Measurements from ENCODE around the gene FIP1L1. TPM values are rescaled to one million over a fixed set of nuclear protein-coding genes. Genes with fewer than 3 reads are reported as not detected.

The FIP1L1 gene
- total RNA-seq, 1 experiment from 2014 or later: 68.0 TPM

DNA sequence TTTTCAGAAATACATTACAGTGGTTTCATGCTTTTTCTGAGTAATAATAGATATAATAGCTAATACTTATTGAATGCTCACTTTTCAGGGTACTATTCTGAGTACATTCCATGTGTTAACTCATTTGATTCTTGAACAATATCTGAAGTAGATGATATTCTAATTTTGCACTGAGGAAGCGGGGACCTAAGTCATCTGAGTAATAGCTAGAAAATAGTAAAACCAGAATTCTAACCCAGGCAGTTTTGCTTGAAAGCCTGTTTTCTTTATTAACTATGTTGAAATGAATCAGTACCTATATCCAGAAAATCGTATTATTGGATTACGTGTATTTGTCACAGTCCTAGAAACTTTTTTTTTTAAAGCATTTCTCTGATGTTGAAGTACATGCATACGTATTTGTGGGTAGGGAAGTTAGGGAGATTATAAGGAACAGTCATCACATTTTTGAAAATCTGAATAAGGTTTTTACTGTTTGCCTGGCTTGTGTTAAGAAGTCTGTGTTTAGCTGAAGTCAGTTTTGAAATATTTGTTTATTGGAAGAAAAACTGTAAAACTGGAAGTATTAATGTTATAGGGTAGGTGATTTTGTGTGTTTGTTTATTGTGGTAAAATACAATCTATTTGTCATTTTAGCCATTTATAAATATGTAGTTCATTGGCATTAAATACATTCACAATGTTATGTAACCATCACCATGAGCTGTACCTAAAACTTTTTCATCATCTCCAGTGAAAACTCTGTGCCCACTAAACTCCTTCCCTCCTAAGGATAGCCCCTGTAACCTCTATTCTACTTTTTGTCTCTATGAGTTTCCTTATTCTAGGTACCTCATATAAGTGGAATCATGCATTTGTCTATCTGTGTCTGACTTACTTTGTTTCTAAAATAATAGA is 55.3 kb downstream of the FIP1L1 start:
- H3K4me1 ChIP-seq (ENCODE audit: insufficient read depth, low read length): no peaks in the 10 kb centered on the region
- peaks cover 14 to 51% (median 45%) of the 10 kb centered on the region in 3 experiments for H3K36me3 Mint-ChIP-seq (ENCODE audit: insufficient read depth in 1 of 3, low read depth in 3 of 3)
- H3K14ac ChIP-seq (ENCODE audit: insufficient read depth, low read length): no peak overlapping the region
- no peak overlapping the region for H3T11ph ChIP-seq (ENCODE audit: low read length)
- no peak overlapping the region for H3K4ac ChIP-seq (ENCODE audit: low read depth, low read length)
- H3K9me3 Mint-ChIP-seq: no peaks in the 10 kb centered on the region
- no CpG with 5 or more reads among the region's 4 CpGs for WGBS (ENCODE audit: extremely low coverage, insufficient read length, low lambda C conversion rate)
- H4K91ac ChIP-seq (ENCODE audit: insufficient read length, low read depth, low read length): no peak overlapping the region
- TF ChIP-seq, protein P1, sequence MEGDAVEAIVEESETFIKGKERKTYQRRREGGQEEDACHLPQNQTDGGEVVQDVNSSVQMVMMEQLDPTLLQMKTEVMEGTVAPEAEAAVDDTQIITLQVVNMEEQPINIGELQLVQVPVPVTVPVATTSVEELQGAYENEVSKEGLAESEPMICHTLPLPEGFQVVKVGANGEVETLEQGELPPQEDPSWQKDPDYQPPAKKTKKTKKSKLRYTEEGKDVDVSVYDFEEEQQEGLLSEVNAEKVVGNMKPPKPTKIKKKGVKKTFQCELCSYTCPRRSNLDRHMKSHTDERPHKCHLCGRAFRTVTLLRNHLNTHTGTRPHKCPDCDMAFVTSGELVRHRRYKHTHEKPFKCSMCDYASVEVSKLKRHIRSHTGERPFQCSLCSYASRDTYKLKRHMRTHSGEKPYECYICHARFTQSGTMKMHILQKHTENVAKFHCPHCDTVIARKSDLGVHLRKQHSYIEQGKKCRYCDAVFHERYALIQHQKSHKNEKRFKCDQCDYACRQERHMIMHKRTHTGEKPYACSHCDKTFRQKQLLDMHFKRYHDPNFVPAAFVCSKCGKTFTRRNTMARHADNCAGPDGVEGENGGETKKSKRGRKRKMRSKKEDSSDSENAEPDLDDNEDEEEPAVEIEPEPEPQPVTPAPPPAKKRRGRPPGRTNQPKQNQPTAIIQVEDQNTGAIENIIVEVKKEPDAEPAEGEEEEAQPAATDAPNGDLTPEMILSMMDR (conservative IDR thresholded peaks at IDR 0.05): no peak
- no peak overlapping the region for H2BK120ac ChIP-seq (ENCODE audit: low read depth, low read length, poor library complexity, severe bottlenecking)
- H4K20me1 ChIP-seq (ENCODE audit: control insufficient read depth, insufficient read depth, insufficient read length): no peaks in the 10 kb centered on the region
- no peak overlapping the region for H2BK20ac ChIP-seq (ENCODE audit: low read depth, low read length, poor library complexity, severe bottlenecking)
- H3K4me2 ChIP-seq (ENCODE audit: insufficient read depth, insufficient read length, low read length): no peak overlapping the region
- H3K23me2 ChIP-seq (ENCODE audit: insufficient read length, low read depth, low read length, poor library complexity, severe bottlenecking): no peaks in the 10 kb centered on the region
- H4K8ac ChIP-seq (replicated peaks; ENCODE audit: insufficient read length, low read depth, low read length): no peak overlapping the region
- H3K27ac Mint-ChIP-seq: peak overlapping the region in 1 of 3 experiments; percentile 73; a peak in 1 of 7 replicates
- H3K56ac ChIP-seq (ENCODE audit: insufficient read length, low read depth, low read length): no peak overlapping the region
- no peak overlapping the region for H2AFZ ChIP-seq (ENCODE audit: low read length)
- no peak overlapping the region for H3K18ac ChIP-seq (ENCODE audit: insufficient read length, low read depth, low read length)
- no peak overlapping the region for H3K9ac ChIP-seq (ENCODE audit: extremely low read depth, insufficient read length, low read length)
- no peaks in the 10 kb centered on the region for H3K79me1 ChIP-seq (ENCODE audit: insufficient read depth, low read depth, low read length, poor library complexity, severe bottlenecking)
- no peaks in the 10 kb centered on the region for H3K27me3 ChIP-seq (ENCODE audit: insufficient read depth, low read length)
- no peak for DNase-seq
- no peak overlapping the region for H2AK5ac ChIP-seq (ENCODE audit: insufficient read length, low read length)
- no peaks in the 10 kb centered on the region for H3K27me3 Mint-ChIP-seq (ENCODE audit: low read depth)
- no peak overlapping the region for H3K4me3 Mint-ChIP-seq
- no peak overlapping the region for H2BK12ac ChIP-seq (ENCODE audit: insufficient read length, low read depth, low read length)
- no peak overlapping the region for H3K27ac ChIP-seq (ENCODE audit: insufficient read length, low read depth, low read length)
- no peak overlapping the region for H2BK5ac ChIP-seq (ENCODE audit: insufficient read length, low read length)
- no peak overlapping the region for H2BK15ac ChIP-seq (ENCODE audit: low read depth, low read length)
- H3K9me3 ChIP-seq (ENCODE audit: control insufficient read depth, low read depth, low read length): no peaks in the 10 kb centered on the region
- H3K4me1 Mint-ChIP-seq: no peaks in the 10 kb centered on the region
- H3K23ac ChIP-seq (ENCODE audit: insufficient read length, low read depth, low read length): no peak overlapping the region
- H4K5ac ChIP-seq (ENCODE audit: insufficient read length, low read depth, low read length): no peak overlapping the region
- H3K79me2 ChIP-seq (ENCODE audit: insufficient read depth, low read length): no peaks in the 10 kb centered on the region

Data from H9 (cell line).